NCI-H1105 (cell line): ENCODE data around the gene LCE1C.

Source experiments
- DNase-seq: peaks from one replicate; lab custom pipeline; 2025; lab: John Stamatoyannopoulos, UW

Gene LCE1C

DNA sequence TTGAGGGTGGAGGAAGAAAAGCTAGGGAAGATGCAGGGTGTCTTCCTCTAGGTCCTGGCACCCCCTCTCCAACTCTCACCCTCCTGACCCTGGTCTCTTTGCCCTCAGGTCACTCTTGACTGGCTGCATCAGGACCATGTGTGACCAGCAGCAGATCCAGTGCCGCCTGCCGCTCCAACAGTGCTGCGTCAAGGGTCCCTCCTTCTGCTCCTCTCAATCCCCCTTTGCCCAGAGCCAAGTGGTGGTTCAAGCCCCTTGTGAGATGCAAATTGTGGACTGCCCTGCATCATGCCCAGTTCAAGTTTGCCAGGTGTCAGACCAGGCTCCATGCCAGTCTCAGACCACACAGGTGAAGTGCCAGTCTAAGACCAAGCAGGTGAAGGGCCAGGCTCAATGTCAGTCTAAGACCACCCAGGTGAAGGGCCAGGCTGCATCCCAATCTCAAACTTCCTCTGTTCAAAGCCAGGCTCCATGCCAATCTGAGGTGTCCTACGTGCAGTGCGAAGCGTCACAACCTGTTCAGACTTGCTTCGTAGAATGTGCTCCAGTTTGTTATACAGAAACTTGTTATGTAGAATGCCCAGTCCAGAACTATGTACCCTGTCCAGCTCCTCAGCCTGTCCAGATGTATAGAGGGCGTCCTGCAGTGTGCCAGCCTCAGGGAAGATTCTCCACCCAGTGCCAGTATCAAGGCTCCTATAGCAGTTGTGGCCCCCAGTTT, 46.8 kb downstream of the LCE1C start:
- no peak for DNase-seq

DNA sequence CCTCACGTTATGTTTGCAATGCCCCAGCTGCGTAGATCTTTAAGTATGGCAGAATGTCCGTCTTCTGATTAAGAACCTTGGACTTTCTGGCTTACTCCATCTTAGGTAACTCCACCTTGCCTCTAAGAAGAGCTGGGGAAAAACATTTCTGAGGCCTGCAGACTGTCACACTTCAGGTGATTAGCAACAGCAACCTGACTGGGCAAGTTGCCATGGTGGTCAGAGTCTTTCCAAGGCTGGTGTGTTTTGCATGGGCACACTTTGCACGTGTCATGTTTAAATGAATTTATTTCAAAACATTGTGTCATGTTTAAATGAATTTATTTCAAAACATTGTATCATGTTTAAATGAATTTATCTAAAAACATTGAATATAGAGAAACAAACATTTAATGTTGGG, 47.8 kb downstream of the LCE1C start:
- DNase-seq: no peak

DNA sequence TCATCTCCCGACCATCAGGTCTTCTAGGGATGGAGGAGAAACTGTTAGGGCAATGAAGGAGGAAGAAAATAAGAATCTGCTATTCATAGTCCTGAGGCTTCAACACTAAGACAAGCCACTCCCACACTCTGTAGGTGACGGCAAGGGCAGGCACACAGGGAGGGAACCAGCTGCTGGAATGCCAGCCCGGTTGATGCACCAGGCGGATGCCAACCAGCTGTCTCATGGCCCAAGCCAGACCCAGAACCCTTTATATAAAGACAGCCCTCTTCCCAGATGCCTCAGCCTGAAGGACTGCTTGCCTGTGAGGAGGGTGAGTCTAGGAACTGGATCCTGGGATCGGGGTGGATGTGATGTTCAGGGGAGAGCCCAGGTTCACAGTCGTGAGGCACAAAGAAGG, 48.7 kb downstream of the LCE1C start, which contains the start of gene KPRP:
Gene KPRP, plus strand, starts transcription at position 279 of the 400 bp plus-strand sequence. CDS start 1,564 bp downstream, outside the sequence.
- no peak for DNase-seq

DNA sequence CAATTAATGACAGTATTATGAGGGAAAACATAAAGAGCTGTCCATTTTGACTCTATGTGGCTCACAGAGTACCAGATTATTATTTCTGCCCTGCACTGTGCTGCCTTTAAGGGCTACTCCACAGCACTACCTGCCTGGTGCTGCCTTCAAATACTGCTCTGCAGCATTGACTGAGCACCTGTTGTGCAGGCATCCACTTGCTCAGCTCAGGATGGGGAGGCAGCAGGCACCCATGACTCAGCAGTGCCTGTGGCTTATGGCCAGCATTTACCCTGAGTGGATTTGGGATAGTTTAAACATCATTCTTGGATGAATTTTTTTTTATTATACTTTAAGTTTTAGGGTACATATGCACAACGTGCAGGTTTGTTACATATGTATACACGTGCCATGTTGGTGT, 49.6 kb downstream of the LCE1C start:
- no peak for DNase-seq
